NCI-H1048 (cell line): Measurements from ENCODE around the gene PCDHA7.
"Not testable (repeated sequence)": the region's sequence is repeated elsewhere in the genome, so short reads cannot be mapped to it uniquely, and the experiment has no call there.

Experiments used
- DNase-seq: peaks from one replicate; lab custom pipeline; 2025; lab: John Stamatoyannopoulos, UW

PCDHA7 gene, protein sequence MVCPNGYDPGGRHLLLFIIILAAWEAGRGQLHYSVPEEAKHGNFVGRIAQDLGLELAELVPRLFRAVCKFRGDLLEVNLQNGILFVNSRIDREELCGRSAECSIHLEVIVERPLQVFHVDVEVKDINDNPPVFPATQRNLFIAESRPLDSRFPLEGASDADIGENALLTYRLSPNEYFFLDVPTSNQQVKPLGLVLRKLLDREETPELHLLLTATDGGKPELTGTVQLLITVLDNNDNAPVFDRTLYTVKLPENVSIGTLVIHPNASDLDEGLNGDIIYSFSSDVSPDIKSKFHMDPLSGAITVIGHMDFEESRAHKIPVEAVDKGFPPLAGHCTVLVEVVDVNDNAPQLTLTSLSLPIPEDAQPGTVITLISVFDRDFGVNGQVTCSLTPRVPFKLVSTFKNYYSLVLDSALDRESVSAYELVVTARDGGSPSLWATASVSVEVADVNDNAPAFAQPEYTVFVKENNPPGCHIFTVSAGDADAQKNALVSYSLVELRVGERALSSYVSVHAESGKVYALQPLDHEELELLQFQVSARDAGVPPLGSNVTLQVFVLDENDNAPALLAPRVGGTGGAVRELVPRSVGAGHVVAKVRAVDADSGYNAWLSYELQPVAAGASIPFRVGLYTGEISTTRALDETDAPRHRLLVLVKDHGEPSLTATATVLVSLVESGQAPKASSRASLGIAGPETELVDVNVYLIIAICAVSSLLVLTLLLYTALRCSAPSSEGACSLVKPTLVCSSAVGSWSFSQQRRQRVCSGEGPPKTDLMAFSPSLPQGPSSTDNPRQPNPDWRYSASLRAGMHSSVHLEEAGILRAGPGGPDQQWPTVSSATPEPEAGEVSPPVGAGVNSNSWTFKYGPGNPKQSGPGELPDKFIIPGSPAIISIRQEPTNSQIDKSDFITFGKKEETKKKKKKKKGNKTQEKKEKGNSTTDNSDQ

DNA sequence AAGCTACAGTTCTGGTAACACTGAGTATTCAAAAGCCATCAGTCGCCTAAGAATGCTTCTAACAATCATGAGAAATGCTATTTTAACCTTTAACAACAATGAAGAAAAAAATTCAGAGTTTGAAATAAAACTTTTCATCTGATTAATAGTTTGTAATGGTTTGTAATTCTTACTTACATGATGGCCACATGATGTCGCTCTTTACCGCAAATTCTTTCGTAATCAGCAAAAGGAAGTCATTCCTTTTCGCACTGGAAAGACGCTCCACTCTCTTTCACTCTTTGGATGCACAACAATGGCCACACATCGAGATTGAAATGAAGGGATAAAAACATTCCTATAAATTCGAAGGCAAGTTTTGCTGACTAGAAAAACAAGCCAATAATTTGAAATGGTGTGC, at the start of gene PCDHA7:
Gene PCDHA7, plus strand, starts transcription at position 277 of the 400 bp plus-strand sequence. Its CDS starts 115 bp downstream, at position 392.
- DNase-seq = no peak

DNA sequence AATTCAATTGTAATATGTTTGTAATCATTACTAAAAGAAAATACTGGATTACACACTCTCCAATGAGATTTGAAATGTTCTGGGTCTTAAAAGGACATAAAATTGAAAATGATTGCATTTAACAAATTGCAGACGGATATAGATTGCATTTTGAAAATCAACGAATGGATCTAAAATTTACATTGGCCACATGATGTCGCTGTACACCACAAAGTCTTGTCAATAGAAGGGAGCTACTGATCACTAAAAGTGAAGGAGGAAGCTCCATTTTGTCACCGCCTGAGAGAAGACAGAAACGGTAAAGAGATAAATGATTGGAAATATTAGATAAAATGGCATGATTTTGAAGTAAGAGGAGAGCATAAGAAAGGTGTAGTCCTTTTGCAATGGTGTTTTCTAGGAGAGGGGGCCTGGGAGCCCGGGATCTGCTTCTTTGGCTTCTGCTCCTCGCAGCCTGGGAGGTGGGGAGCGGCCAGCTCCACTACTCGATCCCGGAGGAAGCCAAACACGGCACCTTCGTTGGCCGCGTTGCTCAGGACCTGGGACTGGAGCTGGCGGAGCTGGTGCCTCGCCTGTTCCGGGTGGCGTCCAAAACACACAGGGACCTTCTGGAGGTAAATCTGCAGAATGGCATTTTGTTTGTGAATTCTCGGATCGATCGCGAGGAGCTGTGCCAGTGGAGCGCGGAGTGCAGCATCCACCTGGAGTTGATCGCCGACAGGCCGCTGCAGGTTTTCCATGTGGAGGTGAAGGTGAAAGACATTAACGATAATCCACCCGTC, 48.0 kb upstream of the PCDHA7 start, which contains the start of gene PCDHA1:
Gene PCDHA1, plus strand, starts transcription at position 236 of the 782 bp plus-strand sequence.
- DNase-seq = no peak

DNA sequence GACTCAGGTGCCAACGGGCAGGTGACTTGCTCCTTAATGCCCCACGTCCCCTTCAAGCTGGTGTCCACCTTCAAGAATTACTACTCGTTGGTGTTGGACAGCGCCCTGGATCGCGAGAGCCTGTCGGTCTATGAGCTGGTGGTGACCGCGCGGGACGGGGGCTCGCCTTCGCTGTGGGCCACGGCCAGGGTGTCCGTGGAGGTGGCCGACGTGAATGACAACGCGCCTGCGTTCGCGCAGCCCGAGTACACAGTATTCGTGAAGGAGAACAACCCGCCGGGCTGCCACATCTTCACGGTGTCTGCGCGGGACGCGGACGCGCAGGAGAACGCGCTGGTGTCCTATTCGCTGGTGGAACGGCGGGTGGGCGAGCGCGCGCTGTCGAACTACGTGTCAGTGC, 46.6 kb upstream of the PCDHA7 start:
- DNase-seq = not testable (repeated sequence)

DNA sequence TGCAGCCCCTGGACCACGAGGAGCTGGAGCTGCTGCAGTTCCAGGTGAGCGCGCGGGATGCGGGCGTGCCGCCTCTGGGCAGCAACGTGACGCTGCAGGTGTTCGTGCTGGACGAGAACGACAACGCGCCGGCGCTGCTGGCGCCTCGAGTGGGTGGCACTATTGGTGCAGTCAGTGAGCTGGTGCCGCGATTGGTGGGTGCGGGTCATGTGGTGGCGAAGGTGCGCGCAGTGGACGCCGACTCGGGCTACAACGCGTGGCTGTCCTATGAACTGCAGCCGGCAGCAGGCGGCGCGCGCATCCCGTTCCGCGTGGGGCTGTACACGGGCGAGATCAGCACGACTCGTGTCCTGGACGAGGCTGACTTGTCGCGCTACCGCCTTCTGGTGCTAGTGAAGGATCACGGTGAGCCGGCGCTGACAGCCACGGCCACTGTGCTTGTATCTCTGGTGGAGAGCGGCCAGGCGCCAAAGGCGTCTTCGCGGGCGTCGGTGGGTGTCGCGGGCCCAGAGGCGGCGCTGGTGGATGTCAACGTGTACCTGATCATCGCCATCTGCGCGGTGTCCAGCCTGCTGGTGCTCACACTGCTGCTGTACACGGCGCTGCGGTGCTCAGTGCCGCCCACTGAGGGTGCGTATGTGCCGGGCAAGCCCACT, 46.1 kb upstream of the PCDHA7 start:
- DNase-seq = not testable (repeated sequence)

DNA sequence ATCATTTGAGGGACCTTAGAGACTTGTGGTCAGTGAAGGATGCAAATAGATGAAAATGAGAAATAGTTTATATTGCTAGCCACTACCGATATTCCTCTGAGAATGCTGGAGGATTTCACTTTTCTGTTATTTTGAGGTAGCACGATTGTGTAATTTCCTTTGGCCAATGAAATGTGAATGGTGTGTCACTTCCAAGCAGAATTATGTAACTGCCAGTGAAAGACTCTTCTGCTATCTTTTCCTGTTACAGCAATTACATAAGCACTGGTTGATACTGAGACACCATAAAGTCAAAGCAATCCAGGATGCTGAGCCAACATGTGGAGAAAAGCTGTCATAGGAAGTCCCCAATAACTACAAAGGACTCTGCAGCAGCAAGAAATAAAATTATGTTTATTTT, 43.0 kb upstream of the PCDHA7 start:
- DNase-seq = no peak

DNA sequence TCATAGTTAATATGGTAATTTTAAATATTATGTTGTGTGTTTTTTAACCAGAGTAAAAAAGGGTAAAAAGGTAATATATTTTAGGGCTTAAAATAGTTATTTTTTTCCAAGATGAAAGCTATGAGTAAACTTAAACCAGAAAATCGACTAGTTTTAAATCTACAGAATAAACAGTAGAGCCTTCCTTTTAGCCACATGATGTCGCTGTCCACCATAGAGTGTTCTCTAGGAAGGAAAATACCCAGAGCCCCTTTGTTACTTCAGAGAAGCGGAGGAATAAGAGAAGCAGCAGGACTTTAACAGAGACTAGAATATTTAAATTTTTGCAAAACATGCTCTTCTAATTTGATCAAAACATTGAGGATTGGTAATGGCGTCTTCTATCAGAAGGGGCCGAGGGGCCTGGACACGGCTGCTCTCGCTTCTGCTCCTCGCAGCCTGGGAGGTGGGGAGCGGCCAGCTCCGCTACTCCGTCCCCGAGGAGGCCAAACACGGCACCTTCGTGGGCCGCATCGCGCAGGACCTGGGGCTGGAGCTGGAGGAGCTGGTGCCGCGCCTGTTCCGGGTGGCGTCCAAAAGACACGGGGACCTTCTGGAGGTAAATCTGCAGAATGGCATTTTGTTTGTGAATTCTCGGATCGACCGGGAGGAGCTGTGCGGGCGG, 39.3 kb upstream of the PCDHA7 start, which contains the start of gene PCDHA2:
Gene PCDHA2, plus strand, starts transcription at position 258 of the 664 bp plus-strand sequence.
- no peak for DNase-seq

DNA sequence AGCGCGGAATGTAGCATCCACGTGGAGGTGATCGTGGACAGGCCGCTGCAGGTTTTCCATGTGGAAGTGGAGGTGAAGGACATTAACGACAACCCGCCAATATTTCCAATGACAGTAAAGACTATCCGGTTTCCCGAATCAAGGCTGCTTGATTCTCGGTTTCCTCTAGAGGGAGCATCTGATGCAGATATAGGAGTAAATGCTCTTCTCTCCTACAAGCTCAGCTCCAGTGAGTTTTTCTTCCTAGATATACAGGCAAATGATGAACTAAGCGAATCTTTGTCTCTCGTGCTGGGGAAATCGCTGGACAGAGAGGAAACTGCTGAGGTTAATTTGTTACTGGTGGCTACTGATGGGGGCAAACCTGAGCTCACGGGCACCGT, 38.8 kb upstream of the PCDHA7 start:
- DNase-seq = no peak

DNA sequence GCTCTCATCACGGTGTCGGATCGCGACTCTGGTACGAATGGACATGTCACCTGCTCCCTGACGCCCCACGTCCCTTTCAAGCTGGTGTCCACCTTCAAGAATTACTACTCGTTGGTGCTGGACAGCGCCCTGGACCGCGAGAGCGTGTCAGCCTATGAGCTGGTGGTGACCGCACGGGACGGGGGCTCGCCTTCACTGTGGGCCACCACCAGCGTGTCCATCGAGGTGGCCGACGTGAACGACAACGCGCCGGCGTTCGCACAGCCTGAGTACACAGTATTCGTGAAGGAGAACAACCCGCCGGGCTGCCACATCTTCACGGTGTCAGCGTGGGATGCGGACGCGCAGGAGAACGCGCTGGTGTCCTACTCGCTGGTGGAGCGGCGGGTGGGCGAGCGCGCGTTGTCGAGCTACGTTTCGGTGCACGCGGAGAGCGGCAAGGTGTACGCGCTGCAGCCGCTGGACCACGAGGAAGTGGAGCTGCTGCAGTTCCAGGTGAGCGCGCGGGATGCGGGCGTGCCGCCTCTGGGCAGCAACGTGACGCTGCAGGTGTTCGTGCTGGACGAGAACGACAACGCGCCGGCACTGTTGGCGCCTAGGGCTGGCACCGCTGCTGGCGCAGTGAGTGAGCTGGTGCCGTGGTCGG, 37.9 kb upstream of the PCDHA7 start:
- not testable (repeated sequence) for DNase-seq

DNA sequence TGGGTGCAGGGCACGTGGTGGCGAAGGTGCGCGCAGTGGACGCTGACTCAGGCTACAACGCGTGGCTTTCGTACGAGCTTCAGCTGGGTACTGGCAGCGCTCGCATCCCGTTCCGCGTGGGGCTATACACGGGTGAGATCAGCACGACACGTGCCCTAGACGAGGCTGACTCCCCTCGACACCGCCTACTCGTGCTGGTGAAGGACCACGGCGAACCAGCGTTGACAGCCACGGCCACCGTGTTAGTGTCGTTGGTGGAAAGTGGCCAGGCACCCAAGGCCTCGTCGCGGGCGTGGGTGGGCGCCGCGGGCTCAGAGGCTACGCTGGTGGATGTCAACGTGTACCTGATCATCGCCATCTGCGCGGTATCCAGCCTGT, 37.4 kb upstream of the PCDHA7 start:
- DNase-seq = no peak

DNA sequence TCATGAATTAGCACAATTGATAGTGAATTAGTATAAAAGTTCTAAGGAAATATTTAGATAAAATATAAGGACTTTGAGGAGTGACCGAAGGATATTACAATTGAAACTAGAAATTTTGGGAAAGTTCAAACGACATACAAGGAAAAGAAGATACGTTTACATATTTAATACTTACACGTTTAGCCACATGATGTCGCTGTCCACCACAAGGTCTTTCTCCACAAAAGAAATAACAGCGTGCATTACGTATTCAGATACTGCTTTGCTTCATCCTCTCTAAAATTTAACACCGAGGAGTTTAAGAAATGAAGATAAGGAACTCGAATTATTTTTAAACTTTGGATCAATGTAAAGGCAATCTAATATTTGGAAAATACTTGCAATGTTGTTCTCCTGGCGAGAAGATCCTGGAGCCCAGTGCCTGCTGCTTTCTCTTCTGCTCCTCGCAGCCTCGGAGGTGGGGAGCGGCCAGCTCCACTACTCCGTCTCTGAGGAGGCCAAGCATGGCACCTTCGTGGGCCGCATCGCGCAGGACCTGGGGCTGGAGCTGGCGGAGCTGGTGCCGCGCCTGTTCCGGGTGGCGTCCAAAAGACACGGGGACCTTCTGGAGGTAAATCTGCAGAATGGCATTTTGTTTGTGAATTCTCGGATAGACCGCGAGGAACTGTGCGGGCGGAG, 33.1 kb upstream of the PCDHA7 start, which contains the start of gene PCDHA3:
Gene PCDHA3, plus strand, starts transcription at position 242 of the 678 bp plus-strand sequence.
- DNase-seq = no peak

DNA sequence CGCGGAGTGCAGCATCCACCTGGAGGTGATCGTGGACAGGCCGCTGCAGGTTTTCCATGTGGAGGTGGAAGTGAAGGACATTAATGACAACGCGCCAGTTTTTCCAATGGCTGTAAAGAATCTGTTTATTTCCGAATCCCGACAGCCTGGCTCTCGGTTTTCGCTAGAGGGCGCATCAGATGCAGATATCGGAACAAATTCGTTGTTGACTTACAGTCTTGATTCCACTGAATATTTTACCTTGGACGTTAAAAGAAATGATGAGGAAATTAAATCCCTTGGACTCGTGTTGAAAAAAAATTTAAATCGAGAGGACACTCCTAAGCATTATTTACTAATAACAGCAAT, 32.6 kb upstream of the PCDHA7 start:
- no peak for DNase-seq

DNA sequence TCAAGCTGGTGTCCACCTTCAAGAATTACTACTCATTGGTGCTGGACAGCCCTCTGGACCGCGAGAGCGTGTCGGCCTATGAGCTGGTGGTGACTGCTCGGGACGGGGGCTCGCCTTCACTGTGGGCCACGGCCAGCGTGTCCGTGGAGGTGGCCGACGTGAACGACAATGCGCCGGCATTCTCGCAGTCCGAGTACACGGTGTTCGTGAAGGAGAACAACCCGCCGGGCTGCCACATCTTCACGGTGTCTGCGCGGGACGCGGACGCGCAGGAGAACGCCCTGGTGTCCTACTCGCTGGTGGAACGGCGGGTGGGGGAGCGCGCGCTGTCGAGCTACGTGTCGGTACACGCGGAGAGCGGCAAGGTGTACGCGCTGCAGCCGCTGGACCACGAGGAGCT, 31.7 kb upstream of the PCDHA7 start:
- DNase-seq = not testable (repeated sequence)

DNA sequence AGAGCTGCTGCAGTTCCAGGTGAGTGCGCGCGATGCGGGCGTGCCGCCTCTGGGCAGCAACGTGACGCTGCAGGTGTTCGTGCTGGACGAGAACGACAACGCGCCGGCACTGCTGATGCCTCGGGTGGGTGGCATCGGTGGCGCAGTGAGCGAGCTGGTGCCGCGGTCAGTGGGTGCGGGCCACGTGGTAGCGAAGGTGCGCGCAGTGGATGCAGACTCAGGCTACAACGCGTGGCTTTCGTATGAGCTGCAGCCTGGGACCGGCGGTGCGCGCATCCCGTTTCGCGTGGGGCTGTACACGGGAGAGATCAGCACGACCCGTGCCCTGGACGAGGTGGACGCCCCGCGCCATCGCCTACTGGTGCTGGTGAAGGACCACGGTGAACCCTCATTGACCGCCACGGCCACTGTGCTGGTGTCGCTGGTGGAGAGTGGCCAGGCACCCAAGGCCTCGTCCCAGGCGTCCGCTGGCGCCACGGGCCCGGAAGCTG, 31.2 kb upstream of the PCDHA7 start:
- no peak for DNase-seq

DNA sequence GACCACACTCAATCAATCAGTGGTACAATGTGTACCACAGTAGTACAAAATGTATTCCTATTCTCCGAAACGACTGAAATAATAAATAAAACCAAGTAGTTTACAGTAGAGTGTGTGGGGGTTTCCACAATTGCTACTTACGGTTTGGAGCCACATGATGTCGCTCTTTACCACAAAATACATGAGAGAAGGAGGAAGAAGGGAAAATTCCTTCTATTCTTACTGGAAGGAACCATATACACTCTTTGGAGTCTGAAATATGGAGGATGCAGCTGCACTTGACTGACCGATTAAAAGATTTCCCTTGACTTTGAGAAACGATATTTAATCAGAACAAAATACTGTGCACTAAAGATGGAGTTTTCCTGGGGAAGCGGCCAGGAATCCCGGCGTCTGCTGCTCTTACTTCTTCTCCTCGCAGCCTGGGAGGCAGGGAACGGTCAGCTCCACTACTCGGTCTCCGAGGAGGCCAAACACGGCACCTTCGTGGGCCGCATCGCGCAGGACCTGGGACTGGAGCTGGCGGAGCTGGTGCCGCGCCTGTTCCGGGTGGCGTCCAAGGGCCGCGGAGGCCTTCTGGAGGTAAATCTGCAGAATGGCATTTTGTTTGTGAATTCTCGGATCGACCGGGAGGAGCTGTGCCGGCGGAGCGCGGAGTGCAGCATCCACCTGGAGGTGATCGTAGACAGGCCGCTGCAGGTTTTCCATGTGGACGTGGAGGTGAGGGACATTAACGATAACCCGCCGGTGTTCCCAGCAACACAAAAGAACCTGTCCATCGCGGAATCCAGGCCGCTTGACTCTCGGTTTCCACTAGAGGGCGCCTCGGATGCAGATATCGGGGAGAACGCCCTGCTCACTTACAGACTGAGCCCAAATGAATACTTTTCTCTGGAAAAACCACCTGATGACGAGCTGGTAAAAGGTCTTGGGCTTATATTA, 27.0 kb upstream of the PCDHA7 start, which contains the start of gene PCDHA4:
Gene PCDHA4, plus strand, starts transcription at position 235 of the 942 bp plus-strand sequence.
- peak; percentile 48 for DNase-seq

DNA sequence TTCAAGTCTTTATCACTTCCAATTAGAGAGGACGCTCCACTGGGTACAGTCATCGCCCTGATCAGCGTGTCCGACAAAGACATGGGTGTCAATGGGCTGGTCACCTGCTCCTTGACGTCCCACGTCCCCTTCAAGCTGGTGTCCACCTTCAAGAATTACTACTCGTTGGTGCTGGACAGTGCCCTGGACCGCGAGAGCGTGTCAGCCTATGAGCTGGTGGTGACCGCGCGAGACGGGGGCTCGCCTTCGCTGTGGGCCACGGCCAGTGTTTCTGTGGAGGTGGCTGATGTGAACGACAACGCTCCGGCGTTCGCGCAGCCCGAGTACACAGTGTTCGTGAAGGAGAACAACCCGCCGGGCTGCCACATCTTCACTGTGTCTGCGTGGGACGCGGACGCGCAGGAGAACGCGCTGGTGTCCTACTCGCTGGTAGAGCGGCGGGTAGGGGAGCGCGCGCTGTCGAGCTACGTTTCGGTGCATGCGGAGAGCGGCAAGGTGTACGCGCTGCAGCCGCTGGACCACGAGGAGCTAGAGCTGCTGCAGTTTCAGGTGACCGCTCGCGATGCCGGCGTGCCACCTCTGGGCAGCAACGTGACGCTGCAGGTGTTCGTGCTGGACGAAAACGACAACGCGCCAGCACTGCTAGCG, 25.7 kb upstream of the PCDHA7 start:
- DNase-seq = not testable (repeated sequence)

DNA sequence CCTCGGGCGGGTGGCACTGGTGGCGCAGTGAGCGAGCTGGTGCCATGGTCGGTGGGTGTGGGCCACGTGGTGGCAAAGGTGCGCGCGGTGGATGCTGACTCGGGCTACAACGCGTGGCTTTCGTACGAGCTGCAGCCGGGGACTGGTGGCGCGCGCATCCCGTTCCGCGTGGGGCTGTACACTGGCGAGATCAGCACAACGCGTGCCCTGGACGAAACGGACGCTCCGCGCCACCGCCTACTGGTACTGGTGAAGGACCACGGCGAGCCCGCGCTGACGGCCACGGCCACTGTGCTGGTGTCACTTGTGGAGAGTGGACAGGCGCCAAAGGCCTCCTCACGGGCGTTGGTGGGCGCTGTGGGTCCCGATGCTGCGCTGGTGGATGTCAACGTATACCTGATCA, 25.2 kb upstream of the PCDHA7 start:
- DNase-seq = no peak

DNA sequence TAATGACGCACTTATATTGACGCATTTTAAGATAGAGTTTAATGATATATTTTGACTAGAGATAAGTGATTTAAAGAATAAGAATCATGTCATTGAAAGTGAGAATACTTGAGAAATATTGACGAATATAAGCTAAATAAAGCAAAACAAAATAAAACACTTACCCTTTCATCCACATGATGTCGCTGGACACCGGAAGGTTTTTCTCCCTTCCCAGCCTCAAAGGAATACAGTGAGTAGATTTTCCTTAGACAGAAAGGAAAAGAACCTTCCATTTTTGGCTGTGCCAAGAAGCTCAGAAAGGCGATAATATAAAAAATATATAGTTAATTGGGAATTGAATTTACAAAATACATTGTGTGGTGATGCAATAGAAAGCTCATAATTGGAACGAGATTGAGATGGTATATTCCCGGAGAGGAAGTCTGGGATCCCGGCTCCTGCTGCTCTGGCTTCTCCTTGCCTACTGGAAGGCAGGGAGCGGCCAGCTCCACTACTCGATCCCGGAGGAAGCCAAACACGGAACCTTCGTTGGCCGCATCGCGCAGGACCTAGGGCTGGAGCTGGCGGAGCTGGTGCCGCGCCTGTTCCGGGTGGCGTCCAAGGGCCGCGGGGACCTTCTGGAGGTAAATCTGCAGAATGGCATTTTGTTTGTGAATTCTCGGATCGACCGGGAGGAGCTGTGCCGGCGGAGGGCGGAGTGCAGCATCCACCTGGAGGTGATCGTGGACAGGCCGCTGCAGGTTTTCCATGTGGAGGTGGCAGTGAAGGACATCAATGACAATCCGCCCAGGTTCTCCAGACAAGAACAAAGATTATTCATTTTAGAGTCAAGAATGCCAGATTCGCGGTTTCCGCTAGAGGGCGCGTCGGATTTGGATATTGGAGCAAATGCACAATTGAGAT, 12.4 kb upstream of the PCDHA7 start, which contains the start of gene PCDHA5:
Gene PCDHA5, plus strand, starts transcription at position 239 of the 906 bp plus-strand sequence.
- DNase-seq = no peak
